ENCODE results near the gene SLX9.
A peak's percentile ranks its signal among the peaks of the same experiment; 100 is the strongest.

Gene SLX9

DNA sequence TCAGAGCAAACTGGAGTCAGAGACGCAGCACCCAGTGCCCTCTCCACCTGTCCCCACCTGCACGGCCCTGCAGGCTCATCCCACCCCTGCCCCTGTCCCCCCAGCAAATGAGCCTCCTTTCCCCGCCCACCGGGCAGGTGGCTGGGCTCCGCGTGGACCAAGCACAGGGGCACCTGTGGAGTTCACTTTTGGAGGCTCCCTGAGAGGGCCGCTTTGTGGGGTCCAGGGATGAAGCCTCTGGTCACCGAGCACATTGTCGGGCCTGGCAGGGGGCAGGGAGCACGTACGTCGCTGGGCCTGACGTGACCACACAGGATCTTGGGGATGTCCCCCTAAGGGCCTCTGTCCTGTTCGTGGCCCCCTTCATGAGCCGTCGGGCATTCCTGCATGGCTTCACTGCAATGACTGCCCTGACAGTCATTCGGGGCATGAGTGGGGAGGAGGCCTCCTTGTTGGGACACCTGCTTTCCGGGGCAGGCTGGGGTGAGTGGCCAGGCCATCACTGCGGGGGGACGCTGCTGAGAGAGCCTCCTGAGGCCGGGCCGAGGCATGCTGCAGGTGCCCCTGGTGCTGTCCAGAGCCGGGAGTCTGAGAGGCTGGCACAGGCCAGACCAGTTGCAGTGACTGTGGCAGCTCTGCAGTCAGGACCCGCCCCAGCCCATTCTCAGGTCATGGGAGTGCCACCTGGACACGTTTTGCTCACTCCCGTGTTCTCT is 19.7 kb downstream of the SLX9 start:
- DNase-seq (ENCODE audit: low read depth in 2 of 2): no peak

DNA sequence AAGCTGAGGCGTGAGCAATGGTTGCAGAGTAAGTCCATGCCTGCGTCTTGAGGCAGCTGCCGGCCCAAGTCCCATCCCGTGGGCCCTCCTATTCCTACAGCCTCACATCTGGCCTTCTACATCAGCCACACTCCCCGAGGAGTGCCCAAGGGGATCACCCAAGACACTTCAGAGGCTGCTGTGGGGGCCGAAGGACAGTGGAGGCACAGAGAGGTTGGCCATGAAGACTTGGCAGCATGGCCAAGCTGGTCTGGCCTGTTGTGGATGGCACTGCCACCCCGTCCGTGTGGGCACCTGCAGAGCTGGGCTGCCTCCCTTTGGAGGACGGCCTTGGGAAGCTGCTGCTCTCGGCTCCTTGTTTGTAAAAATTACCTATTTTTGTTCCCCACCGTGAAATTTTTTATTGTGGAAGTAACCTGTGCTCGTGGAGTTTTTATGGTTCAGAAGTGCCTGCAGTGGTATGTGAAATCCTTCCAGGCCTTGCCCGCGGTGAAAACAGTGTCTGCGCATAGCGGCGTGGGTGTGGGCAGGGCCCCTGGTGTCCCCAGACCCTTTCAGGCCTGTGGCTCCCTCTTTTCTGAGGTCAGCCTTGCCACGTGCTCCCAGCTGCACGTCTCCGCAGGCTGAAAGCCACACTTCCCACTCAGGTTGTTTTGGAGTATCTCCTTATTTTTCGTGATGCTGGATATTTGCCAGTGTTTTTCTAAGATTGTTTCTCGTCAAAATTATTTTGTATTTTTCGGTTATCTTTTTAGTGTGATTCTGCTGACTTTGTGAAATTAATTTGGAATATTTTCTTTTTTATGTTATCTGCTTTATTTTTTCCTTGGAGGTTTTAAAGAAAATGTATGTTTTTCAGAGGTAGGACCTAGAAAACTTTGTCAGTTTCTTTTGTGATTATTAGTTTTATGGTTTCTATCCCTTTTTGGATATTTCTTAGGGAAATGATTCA is 20.6 kb downstream of the SLX9 start:
- no peak for DNase-seq (ENCODE audit: low read depth in 2 of 2)

DNA sequence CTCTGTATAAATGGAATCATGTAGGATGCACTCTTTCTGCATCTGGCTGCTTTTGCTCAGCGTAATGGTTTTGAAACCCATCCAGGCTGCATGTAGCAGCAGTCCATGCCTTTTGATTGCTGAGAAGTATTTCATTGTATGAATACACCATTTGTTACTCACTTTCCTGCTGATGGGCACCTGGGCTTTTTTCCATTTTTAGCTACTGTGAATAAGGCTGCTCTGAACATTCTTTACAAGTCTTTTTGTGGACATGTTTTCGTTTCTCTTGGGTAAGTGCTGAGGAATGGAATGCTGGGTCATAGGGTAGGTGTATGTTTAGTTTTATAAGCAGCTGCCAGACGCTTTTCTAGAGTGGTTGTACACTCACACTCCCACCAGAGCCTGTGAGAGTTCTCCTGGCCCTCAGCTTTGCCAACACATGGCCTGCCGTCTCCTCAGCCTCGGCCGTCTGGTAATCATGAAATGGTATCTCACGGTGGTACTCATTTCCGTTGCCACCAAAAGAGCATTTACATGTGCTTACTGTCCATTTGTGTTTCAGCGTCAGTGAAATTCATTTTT is 22.7 kb downstream of the SLX9 start:
- no peak for DNase-seq (ENCODE audit: low read depth in 2 of 2)

DNA sequence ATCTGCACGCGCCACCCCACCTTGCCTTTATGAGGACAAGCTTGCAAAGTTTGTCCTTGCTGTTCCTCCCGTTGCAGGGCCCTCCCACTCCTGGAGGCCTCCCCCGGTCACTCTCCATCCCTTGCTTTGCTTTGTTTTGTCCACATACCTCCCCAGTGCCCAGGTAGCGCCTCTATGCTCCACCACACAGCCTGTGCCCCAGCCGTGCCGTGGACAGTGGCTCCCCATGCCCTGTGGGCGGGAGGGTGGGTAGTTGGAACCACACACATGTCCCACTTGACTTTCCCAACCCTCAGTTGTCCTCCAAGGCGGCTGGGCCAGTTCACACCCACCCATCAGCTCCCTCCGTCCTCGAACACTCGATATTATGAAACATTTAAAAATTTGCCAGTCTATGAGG is 24.6 kb downstream of the SLX9 start:
- DNase-seq (ENCODE audit: low read depth in 2 of 2): no peak

DNA sequence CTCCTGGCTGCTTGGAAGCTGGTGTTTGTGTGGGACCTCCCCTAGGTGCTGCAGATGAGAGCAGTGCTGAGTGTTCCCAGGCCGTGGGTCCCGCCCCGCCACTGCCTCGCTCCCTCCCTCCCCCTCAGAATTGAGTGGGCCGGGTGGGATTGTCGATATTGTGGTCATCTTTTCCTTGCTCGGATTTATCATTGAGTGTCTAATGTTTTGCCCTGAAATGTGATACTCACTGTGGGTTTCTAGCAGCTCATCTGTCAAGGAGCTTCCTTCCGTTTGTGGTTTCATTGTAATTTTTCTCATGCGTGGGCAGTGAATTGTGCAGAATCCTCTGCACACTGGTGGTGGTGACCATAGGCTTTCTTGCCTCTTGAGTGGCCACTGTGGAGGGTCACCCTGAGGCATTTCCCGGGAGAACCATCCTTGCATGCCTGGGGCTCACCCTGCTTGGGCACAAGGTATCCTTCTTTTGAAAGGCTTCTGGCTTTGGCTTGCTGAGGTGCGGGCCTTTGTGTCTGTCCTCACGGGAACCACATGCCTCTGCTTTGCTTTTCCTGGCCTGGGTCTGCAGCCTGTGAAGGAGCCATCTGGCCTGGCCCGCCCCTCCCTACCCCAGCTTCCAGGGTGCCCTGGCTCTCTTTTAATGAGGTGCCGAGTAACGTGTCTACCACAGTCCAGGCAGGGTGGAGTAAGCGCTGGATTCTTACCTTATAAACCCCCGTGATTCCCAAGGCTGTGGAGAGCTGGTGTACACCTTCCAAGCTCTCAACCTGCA is 25.6 kb downstream of the SLX9 start:
- peak in 1 of 2 experiments; percentile 20 for DNase-seq (ENCODE audit: low read depth in 2 of 2)

DNA sequence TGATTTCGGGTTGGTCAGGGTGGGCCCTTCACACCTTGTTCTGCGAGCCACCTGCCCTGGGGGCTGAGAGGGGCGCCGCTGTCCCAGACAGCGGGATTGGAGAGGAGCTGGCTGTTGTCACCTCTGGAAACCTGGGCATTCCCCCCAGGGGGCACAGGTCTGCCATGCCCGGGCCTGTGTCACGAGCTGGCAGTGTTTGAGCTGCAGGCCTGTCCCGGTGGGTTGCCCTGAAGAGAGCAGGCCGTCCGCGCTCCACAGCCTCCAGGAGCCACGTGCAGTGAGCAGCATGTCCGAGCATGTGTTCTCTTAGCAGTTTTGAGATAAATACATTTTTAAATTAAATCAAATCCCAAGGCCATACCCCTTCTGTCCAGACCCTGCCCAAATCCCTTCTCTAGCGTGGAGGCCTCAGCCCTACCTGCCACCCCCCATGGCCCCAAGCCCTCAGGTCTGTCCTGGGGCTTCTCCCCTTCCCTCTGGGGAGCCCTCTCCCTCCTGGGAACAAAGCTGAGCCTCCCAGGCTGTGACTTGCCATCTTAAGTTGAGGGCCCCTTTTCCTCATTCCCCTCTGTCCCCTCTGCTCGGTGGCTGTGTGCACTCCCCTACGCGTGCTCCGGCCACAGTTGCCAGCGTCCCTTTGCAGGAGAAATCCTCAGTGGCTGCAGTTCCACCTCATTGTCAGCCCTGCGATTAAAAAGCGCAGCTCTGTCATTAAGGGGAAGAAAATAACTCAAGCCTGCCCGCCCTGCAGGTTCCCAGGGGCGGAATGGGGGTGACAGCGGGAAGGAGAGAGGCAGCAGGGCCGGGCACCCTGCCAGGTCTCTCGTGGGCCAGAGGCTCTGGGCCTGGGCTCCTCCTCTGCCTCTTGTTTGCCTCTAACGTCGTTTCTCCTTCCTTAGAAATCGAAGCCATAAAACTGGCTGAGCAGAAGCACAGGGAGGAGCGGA is 26.6 kb downstream of the SLX9 start:
- no peak for DNase-seq (ENCODE audit: low read depth in 2 of 2)

DNA sequence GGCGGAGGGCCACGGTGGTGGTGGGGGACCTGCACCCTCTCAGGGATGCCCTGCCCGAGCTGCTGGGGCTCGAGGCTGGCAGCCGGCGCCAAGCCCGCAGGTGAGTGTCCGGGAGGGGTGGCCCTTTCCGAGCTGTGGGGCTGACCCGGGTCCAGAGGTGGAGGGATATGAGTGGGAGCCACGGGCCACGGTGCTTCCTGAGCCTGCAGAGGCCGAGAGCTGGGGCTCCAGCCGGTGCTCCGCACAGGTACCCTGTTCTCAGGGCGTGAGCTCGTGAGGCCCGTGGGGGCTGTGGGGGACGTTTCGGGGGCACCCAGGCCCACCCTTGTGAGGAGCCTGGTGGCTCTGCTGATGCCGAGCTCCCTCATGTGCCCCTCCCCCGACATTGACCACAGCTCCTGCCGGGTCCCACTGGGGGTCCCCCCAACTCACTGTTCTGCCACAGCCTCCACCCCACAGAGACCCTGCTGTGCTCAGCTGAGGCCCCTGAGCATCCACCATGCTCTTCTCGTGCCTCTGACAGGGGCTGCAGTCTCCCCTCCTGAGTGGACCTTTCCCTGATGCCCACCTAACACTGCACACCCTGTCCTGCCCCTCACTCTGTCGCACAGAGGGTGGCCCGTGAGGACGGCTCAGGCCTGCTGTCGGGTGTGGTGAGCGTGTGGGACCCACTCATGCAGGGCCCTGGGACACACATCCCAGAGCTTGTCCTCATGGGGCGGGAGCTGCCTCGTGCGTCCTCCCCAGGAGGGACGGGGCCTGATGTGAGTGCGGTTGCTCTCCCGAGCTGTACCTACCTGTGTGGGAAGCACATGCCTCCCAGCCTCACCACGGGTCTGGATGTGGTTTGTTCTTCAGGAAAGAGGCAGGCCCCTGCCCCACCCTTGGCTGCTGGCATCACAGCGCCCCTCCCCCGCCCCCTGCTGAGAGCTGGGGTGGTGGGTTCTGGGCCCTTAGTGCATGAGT is 27.5 kb downstream of the SLX9 start:
- DNase-seq (ENCODE audit: low read depth in 2 of 2): no peak

DNA sequence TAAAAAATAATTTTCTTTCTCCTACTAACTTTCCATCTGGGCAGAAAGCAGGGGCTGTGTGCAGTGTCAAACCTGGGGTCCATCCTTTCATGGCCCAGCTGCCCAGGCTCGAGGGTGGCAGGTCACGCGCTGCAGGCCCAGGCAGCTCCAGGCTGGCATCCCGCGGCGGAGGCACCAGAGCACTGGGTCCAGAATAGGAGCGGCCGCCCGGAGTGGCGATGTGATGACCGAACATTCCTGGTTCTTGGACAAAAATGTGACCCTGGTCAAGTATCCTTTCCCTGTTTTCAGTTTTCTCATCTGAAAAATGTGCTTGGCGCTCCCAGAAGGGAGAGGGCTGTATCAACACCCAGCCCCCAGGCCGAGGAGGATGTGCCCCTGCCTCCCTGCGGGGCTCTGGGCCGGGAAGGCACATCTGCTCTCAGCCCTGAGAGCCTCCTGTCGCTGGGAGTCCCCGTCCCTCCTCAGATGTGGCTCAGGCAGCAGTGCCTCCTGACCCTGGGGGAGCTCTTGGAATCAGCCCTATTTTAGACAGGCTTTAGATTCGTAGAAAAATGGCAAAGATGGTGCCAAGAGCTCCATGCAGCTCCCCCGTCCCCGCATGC is 29.3 kb downstream of the SLX9 start:
- DNase-seq (ENCODE audit: low read depth in 2 of 2): no peak

DNA sequence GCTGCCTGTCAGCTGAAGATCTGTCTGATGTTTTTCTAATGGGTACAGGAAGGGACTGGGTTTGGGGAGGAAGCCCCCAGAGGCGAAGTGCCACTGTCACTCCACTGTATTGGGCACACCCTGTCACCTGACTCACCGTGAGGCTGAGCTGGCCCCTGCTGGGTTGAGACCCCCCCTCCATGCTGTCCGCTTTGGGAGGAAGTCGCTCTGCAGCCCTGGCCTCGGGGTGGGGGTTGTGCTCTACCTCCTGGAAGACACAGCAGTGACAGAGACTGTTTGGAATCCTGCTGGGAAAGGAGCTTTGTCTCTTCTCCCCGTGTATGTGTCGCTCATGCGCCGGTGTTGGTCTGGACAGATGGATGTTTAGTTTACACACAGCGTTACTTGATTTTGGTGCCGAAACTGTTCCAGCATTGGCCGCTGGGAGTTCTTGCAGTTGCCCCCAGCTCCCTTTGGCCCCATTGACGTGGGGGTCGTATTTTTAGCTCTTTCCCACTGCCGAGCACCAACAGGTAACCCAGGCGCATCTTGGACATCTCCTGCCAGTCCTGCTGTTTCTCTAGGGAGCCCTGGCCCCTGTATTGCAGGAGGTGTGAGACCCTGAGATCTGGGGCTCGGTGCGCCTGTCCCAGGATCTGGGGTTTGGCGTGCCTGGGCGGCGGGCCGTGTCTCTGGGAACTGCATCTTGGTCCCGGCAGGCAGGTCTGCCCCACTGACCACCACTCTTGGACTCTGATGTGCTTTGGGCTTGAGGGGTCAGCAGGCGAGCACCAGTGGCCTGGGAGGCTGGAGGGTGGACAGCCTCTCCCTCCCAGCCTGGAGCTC is 30.3 kb downstream of the SLX9 start:
- DNase-seq (ENCODE audit: low read depth in 2 of 2): no peak

DNA sequence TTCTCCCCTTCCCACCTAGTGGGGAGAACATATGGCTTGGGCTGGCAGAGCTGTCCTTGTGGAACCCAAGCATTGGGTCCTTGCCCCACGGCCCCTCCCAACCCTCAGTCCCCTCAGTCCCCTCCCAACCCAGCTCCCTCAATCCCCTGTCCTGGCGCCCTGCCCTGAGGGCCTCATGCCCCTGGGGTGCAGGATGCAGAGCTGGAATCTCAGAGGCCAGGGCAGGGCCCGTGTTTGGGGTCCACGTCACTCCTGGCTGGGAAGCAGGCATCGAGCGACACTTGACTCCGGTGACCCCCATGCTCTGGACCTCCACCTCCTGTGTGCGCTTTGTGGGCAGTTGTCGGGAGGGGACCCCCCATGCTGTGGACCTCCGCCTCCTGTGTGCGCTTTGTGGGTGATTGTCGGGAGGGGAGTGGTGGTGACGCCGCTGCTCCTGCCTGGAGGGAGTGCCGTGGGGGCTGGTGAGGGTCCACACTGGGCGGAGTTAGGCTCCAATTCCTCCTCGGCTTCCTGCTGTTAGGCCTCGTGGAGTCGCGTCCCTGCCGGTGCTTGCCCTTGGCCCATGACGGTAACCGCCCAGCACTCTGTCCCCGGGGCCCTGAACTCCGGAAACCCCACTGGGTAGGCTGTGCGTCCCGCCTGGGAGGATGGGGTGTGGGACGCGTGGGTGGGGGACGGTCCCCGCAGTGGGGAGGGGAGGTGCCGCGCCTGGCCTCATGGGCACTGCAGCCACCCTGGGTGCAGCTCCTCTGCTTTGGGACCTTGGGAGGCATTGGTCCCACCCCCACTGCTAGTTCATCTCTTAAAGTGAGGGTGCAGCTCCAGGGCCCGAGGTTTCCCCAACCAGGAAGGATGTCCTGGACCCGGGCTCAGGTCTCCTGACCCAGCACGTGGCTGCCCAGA is 31.2 kb downstream of the SLX9 start:
- no peak for DNase-seq (ENCODE audit: low read depth in 2 of 2)

DNA sequence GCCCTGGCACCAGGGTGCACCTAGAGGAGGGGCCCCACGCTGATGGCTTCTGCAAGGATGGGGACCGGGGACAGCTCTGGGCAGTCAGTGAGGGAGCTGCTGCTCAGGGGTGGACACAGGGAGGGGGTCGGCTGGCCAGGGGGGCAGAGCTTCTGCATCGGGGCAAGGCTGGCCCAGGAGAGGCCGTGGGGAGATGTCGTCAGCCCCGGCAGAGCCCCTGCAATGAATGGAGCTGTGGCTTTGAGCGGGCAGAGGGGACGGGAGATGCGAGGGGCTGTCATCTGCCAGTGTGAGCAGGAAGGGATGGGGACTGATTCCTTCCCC is 31.8 kb downstream of the SLX9 start:
- no peak for DNase-seq (ENCODE audit: low read depth in 2 of 2)

DNA sequence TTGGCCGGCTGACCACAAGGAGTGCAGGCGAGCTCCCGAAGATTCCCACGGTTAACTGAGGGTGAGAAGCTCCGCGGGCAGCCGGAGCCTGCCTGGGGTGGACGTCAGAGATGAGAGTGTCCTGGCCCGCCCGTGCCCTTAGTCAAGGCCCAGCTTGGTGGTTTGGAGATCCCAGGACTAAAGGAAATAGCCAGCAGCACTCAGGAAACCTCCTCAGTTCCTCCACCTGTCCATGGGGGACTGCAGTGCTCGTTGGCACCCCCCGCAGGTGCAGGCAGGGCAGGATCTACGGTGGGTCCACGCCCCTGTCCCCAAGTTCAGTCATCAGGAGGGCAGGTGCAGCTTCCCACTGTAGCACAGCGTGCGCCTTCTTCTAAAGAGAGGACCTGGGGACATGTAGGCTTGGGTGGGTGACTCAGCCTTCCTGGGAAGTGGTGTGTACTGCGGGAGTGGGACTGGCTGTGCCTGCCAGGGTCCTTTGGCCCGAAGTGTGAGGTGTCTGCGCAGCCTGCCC is 32.5 kb downstream of the SLX9 start:
- no peak for DNase-seq (ENCODE audit: low read depth in 2 of 2)

DNA sequence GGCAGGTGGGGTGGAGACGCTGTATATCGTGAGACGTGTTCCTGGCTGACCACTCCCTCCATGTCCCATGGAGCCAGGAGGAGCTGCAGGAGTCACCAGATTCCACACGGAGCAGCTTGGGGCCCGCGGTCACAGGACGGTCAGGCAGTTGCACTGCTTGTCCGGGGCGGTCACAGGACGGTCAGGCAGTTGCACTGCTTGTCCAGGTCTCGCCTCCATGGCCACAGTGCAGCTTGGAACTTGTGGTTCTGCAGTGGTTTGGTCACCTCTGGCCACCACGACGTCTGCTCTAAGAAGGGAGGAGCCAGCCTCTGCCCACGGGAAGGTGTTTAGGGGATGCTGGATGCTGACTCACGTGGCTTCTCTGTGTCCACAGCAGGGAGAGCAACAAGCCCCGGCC is 33.0 kb downstream of the SLX9 start:
- DNase-seq (ENCODE audit: low read depth in 2 of 2): no peak

DNA sequence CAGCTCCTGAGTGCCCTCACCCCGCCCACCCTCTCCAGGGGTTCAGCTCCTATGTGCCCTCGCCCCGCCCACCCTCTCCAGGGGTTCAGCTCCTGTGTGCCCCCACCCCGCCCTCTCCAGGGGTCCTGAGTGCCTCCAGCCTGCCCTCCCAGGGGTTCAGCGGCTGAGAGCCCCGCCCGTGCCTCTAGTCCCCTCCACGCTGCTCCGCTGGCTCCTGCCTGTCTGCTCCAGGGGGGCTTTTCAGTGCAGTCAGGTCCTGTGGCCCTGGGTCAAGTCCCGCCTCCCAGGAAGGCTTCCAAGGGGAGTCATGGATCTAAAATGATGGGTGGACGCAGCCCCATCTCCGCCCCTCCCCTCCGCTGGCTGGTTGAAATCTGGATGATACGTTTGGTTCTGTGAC is 33.8 kb downstream of the SLX9 start:
- no peak for DNase-seq (ENCODE audit: low read depth in 2 of 2)

DNA sequence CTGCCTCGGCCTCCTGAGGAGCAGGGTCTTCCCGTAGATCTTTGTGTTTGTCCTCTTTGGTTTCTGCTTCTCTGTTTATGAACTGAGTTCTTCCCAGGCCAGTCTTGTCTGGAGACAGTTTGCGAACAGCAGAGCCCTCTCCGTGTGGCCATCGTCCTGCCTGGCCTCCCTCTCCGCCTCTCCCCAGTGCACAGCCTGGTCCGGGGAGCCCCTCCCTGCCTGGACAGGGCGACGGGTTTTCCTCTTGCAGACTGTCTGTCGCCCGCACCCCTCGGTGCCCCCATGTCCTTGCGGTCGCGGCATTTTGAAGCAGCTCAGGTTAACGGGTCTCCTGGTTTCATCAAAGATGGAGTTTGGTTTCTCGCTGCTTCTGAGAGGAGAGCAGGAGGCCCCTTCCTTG is 34.8 kb downstream of the SLX9 start:
- DNase-seq (ENCODE audit: low read depth in 2 of 2): no peak

DNA sequence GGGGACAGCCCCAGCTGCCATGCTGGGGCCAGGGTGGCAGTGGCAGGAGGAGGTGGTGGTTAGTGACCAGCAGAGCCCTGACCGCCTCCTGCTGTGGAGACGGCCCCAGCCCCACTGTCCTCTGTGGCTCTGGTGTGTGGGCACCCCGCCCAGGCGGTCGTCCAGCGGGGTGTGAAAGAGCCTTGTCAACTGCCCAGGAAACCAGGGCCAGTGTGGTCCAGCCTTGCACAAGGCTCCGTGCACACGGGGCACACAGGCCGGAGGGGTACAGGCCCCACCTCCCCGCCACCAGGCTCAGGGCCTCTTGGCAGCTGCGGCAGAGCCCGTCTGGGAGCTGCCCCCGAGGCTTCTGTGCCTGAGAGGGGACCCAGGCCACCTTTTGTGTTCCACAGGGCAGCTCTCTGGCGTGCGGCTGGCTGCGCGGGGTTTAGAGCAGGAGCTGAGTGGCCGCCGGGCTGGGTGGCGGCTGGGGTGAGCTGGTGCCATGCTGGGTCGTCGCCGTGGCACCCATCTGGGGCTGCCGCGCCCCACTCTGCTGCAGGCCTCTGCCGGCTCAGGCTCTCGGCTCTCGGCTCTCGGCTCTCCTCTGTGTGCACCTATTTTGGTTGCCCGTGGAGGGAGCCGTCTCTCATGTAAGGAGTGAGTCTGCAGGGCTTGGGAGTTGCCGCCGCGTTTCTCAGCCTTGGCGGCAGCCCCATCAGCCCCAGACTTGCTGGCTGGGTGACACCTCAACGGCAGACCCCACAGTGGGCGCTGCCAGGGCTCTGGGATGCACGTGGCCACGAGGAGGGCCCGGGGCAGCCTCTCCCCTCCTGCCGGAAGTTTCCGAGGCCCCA is 36.1 kb downstream of the SLX9 start:
- no peak for DNase-seq (ENCODE audit: low read depth in 2 of 2)
